Stomach (tissue), 9 donors: ENCODE data around the gene RNF26. TPM values are rescaled to one million over a fixed set of nuclear protein-coding genes. Genes with fewer than 3 reads are reported as not detected.

Experiments used
- DNase-seq, 2 donors: peaks; one replicate each; pipeline versions ENCODE4 v3.0.0 to v3.0.0-alpha.2; 2013 to 2019
- H3K27ac ChIP-seq, 5 donors: fragments of 200-600 bp in 4 of 5; sonication (generic) in 4 of 5; one replicate each; pipeline ENCODE4 v1.5.1; 2013 to 2019; ENCODE audit warnings: mild to moderate bottlenecking in 1 of 5, moderate library complexity in 1 of 5
- H3K27me3 ChIP-seq, 3 donors: fragments of 200-600 bp; sonication (generic); one replicate each; pipeline ENCODE4 v1.5.1; 2017 to 2019; ENCODE audit warnings: mixed run types in 1 of 3
- H3K36me3 ChIP-seq, 4 donors: fragments of 200-600 bp; sonication (generic); 1 replicate in 3 of 4; 2 replicates in 1 of 4; pipeline ENCODE4 v1.5.1; 2016 to 2019
- H3K4me1 ChIP-seq, 4 donors: fragments of 200-600 bp; sonication (generic); one replicate each; pipeline ENCODE4 v1.5.1; 2016 to 2019
- H3K4me3 ChIP-seq, 4 donors: fragments of 200-600 bp; sonication (generic) in 3 of 4; one replicate each; pipeline ENCODE4 v1.5.1; 2016 to 2019; ENCODE audit warnings: mild to moderate bottlenecking in 1 of 4
- H3K9me3 ChIP-seq, 4 donors: fragments of 200-600 bp; sonication (generic); one replicate each; pipeline ENCODE4 v1.5.1; 2016 to 2019
- CTCF ChIP-seq, 7 experiments: fragments of 450-650 bp in 4 of 7; fragments of 200-600 bp in 3 of 7; sonication (generic) in 3 of 7; IDR thresholded peaks; one replicate each; pipeline ENCODE4 v1.5.1; 2016 to 2019; ENCODE audit warnings: antibody characterized with exemption in 7 of 7, control low read depth in 2 of 7, mild to moderate bottlenecking in 1 of 7
- EP300 ChIP-seq: sonication (generic); formaldehyde crosslinking; IDR thresholded peaks from one replicate; pipeline ENCODE4 v1.6.1; 2017; ENCODE audit warnings: antibody characterized with exemption
- POLR2A ChIP-seq, 4 donors: fragments of 450-650 bp; IDR thresholded peaks; one replicate each; pipeline ENCODE4 v1.6.1; 2016; ENCODE audit warnings: antibody characterized with exemption in 4 of 4, control low read depth in 2 of 4, mild to moderate bottlenecking in 1 of 4, moderate library complexity in 1 of 4
- POLR2AphosphoS5 ChIP-seq, 3 donors: sonication (generic); formaldehyde crosslinking; IDR thresholded peaks; one replicate each; pipeline ENCODE4 v1.6.1; 2016; ENCODE audit warnings: antibody characterized with exemption in 3 of 3
- WGBS, 5 donors: extraction: QIAGEN DNeasy Blood & Tissue Kit in 3 of 5; methylation state at CpG; one replicate each; pipeline versions ENCODE4 v1.1.5 to v1.1.7; 2013 to 2018; 5-methylcytosine and 5-hydroxymethylcytosine counted together
- intact Hi-C: fragments of 100-400 bp; cut with DNase I; formaldehyde crosslinking; loops from one replicate; pipeline ENCODE4 v1.15.1; 2023; ENCODE audit warnings: low total_unique reads
- polyA plus RNA-seq, 3 donors: library from polyadenylated mRNA; stranded (reverse); fragments of 200-250 nt; gene quantifications; one replicate each; pipeline ENCODE4 v1.2.3, GENCODE V29; 2013
- total RNA-seq, 5 donors: library from RNA; depleted of rRNA; stranded (reverse); fragments of >200 nt; gene quantifications; one replicate each; pipeline versions ENCODE4 v1.1.0 to v1.2.3, GENCODE V29; 2014 to 2016
- donor health status: healthy with polysubstance abuse.
- donor health status: Bipolar disorder and iron deficiency.
- donor health status: healthy.

The RNF26 gene
- total and polyA plus RNA-seq, 8 donors: 1.3 to 45.8 (median 10.3) TPM; not detected in 1

GRCh38 chr11:119368121-119369034 is 34.1 kb downstream of the RNF26 start:
- 32 to 39% (median 35%) methylated on average over 17 of the region's 17 CpGs for WGBS, 5 donors
- peaks cover 60 to 91% (median 76%) of the 10 kb centered on the region in 4 donors for H3K4me1 ChIP-seq

GRCh38 chr11:119369132-119369925 is 35.0 kb downstream of the RNF26 start:
- no peaks in the 10 kb centered on the region for H3K9me3 ChIP-seq
- H3K36me3 ChIP-seq: no peaks in the 10 kb centered on the region
- H3K27me3 ChIP-seq: peaks cover 0 to 14% (median 10%) of the 10 kb centered on the region in 3 donors
- peaks cover 57 to 92% (median 73%) of the 10 kb centered on the region in 4 donors for H3K4me1 ChIP-seq
- H3K4me3 ChIP-seq: peak overlapping the region in 1 of 4 donors; percentile 7
- 65 to 69% (median 68%) methylated on average over 13 of the region's 13 CpGs for WGBS, 5 donors
- peak in 1 of 2 donors; percentile 32 for DNase-seq
- no peak for TF ChIP-seq EP300
- intact Hi-C loops: no loop called here
- H3K27ac ChIP-seq: peak overlapping the region; percentile 79 to 93 (median 80)

More at GRCh38 chr11:119368121-119369034, 34.1 kb downstream of the RNF26 start:
- Histone ChIP-seq H3K27ac (peak overlapping the region; percentile 79 to 93 (median 80)), H3K27me3 (peaks cover 0 to 24% (median 19%) of the 10 kb centered on the region in 3 donors), H3K9me3 (no peaks in the 10 kb centered on the region), H3K36me3 (no peaks in the 10 kb centered on the region), H3K4me3 (peak overlapping the region in 2 of 4 donors; percentile 7 to 19)
- intact Hi-C loops: no loop called here
- peak; percentile 58 for TF ChIP-seq EP300
- peak in 2 of 3 donors; percentile 22 to 28 for TF ChIP-seq POLR2AphosphoS5 (IDR thresholded peaks at IDR 0.05)
- no peak for TF ChIP-seq CTCF (IDR thresholded peaks at IDR 0.05)
- peak; percentile 70 to 88 for DNase-seq

GRCh38 chr11:119370486-119371046 is 36.2 kb downstream of the RNF26 start:
- H3K36me3 ChIP-seq: no peaks in the 10 kb centered on the region
- intact Hi-C loops: no loop called here
- no peaks in the 10 kb centered on the region for H3K9me3 ChIP-seq
- 38 to 47% (median 42%) methylated on average over 8 of the region's 8 CpGs for WGBS, 5 donors
- H3K4me3 ChIP-seq: no peak overlapping the region
- TF ChIP-seq EP300: no peak
- no peak for TF ChIP-seq POLR2AphosphoS5 (IDR thresholded peaks at IDR 0.05)
- no peak for TF ChIP-seq CTCF (IDR thresholded peaks at IDR 0.05)
- TF ChIP-seq POLR2A (IDR thresholded peaks at IDR 0.05): no peak
- peak in 1 of 2 donors; percentile 61 for DNase-seq
- H3K27ac ChIP-seq: peak overlapping the region; percentile 10 to 93 (median 79)
- H3K27me3 ChIP-seq: peaks cover 0 to 2% (median 0%) of the 10 kb centered on the region in 3 donors
- H3K4me1 ChIP-seq: peaks cover 56 to 92% (median 73%) of the 10 kb centered on the region in 4 donors

- H3K4me1 ChIP-seq: peaks cover 60 to 95% (median 75%) of the 10 kb centered on the region in 4 donors
- no peaks in the 10 kb centered on the region for H3K9me3 ChIP-seq
- H3K27me3 ChIP-seq: no peaks in the 10 kb centered on the region
- 65 to 82% (median 77%) methylated on average over 6 to 8 of the region's 8 CpGs for WGBS, 5 donors
- no peak overlapping the region for H3K4me3 ChIP-seq
- H3K36me3 ChIP-seq: no peaks in the 10 kb centered on the region
- no peak for DNase-seq
- H3K27ac ChIP-seq: peak overlapping the region in 4 of 5 donors; percentile 79 to 93 (median 80)
- intact Hi-C loops: no loop called here
- TF ChIP-seq CTCF (IDR thresholded peaks at IDR 0.05) (no peak), EP300 (no peak), POLR2A (IDR thresholded peaks at IDR 0.05) (no peak), POLR2AphosphoS5 (IDR thresholded peaks at IDR 0.05) (no peak)
Measured at GRCh38 chr11:119371067-119371601, 36.8 kb downstream of the RNF26 start.
